OCI-LY1 (cell line): Measurements from ENCODE around the gene CNGA2.

Source experiments
- H2AFZ ChIP-seq: fragments of 200-600 bp; sonication (generic), shearing (Covaris generic); 2 replicates; pipeline ENCODE4 v1.6.0; 2014; ENCODE audit warnings: antibody characterized with exemption, mild to moderate bottlenecking, low read length
- H3F3A ChIP-seq: fragments of 200-600 bp; sonication (generic), shearing (Covaris generic); 2 replicates; pipeline ENCODE4 v1.6.0; 2014; ENCODE audit warnings: mild to moderate bottlenecking, antibody characterized with exemption, low read length, moderate library complexity; ENCODE audit not compliant: insufficient read depth
- H3K27ac ChIP-seq: fragments of 200-600 bp; sonication (generic); 2 replicates; pipeline ENCODE4 v1.5.1; 2014; ENCODE audit warnings: low read length, mixed run types, mild to moderate bottlenecking, low read depth; ENCODE audit not compliant: poor library complexity, severe bottlenecking
- H3K27me3 ChIP-seq: fragments of 200-600 bp; sonication (generic); 2 replicates; pipeline ENCODE4 v1.6.0; 2014; ENCODE audit warnings: antibody characterized with exemption, mild to moderate bottlenecking, low read length, moderate library complexity; ENCODE audit not compliant: insufficient read depth
- H3K36me3 ChIP-seq: fragments of 200-600 bp; sonication (generic); 2 replicates; pipeline ENCODE4 v1.6.1; 2014; ENCODE audit warnings: mild to moderate bottlenecking, antibody characterized with exemption, low read length, moderate library complexity, mixed read lengths; ENCODE audit not compliant: insufficient read depth
- H3K4me1 ChIP-seq: fragments of 200-600 bp; sonication (generic); 2 replicates; pipeline ENCODE4 v1.5.1; 2014; ENCODE audit warnings: mild to moderate bottlenecking, low read length, moderate library complexity; ENCODE audit not compliant: insufficient read depth, severe bottlenecking
- H3K4me2 ChIP-seq: fragments of 200-600 bp; sonication (generic), shearing (Covaris generic); 2 replicates; pipeline ENCODE4 v1.6.1; 2014; ENCODE audit warnings: low read length
- H3K4me3 ChIP-seq: fragments of 200-600 bp; sonication (generic); 2 replicates; pipeline ENCODE4 v1.5.1; 2014; ENCODE audit warnings: low read length, low read depth, mild to moderate bottlenecking, mixed read lengths; ENCODE audit not compliant: poor library complexity, severe bottlenecking
- H3K79me2 ChIP-seq: fragments of 200-600 bp; shearing (Covaris generic); 2 replicates; pipeline ENCODE4 v1.6.1; 2016; ENCODE audit warnings: mixed run types, low read length, mixed read lengths; ENCODE audit not compliant: insufficient read depth
- H3K9ac ChIP-seq: fragments of 200-600 bp; sonication (generic), shearing (Covaris generic); 2 replicates; pipeline ENCODE4 v1.6.1; 2014; ENCODE audit warnings: mild to moderate bottlenecking, low read length, mixed read lengths
- H3K9me2 ChIP-seq: fragments of 200-600 bp; sonication (generic), shearing (Covaris generic); 2 replicates; pipeline ENCODE4 v1.6.1; 2014; ENCODE audit warnings: low read depth, mild to moderate bottlenecking, low read length, mixed read lengths
- H3K9me3 ChIP-seq: fragments of 200-600 bp; shearing (Covaris generic); 2 replicates; pipeline ENCODE4 v1.6.1; 2014; ENCODE audit warnings: low read length, mixed read lengths
- H4K20me1 ChIP-seq: fragments of 200-600 bp; sonication (generic), shearing (Covaris generic); 2 replicates; pipeline ENCODE4 v1.6.0; 2016; ENCODE audit warnings: mild to moderate bottlenecking, low read length; ENCODE audit not compliant: insufficient read depth
- EZH2 ChIP-seq: fragments of 200-600 bp; sonication (generic), shearing (Covaris generic); IDR thresholded peaks from 2 replicates; pipeline ENCODE4 v1.8.0; 2017; ENCODE audit warnings: borderline replicate concordance, mixed run types, mild to moderate bottlenecking, antibody characterized with exemption, low read length, moderate library complexity, mixed read lengths
- TF ChIP-seq, protein P1 (sequence below): fragments of 200-600 bp; sonication (generic), shearing (Covaris generic); IDR thresholded peaks from 2 replicates; pipeline ENCODE4 v1.5.1; 2017; ENCODE audit warnings: mild to moderate bottlenecking, antibody characterized with exemption, low read length, moderate library complexity, mixed read lengths

Gene CNGA2

DNA sequence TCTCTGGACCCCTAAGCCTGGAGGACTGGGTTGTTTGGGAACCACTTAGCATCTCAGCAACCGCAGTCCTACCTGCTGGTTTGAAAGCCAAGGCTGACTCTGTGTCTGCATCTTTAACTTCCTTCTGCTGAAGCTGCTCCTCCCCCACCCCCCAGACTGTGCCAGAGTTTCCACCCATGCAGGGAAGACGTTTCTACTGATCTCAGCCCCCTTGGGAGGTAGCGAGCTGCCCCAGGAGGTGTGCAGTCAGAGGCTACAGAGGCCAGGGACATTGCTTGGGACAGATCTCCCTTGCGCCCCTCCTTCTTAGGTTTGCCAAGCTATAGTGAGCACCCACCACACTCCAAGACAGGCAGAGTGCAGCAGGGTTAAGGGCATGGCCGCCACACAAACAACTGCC is 23.4 kb upstream of the CNGA2 start:
- H2AFZ ChIP-seq: no peak overlapping the region
- H3F3A ChIP-seq: no peaks in the 10 kb centered on the region
- no peak for TF ChIP-seq EZH2
- TF ChIP-seq, protein P1, sequence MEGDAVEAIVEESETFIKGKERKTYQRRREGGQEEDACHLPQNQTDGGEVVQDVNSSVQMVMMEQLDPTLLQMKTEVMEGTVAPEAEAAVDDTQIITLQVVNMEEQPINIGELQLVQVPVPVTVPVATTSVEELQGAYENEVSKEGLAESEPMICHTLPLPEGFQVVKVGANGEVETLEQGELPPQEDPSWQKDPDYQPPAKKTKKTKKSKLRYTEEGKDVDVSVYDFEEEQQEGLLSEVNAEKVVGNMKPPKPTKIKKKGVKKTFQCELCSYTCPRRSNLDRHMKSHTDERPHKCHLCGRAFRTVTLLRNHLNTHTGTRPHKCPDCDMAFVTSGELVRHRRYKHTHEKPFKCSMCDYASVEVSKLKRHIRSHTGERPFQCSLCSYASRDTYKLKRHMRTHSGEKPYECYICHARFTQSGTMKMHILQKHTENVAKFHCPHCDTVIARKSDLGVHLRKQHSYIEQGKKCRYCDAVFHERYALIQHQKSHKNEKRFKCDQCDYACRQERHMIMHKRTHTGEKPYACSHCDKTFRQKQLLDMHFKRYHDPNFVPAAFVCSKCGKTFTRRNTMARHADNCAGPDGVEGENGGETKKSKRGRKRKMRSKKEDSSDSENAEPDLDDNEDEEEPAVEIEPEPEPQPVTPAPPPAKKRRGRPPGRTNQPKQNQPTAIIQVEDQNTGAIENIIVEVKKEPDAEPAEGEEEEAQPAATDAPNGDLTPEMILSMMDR: no peak
- H3K4me3 ChIP-seq: no peak overlapping the region
- H3K27ac ChIP-seq: no peak overlapping the region
- no peaks in the 10 kb centered on the region for H4K20me1 ChIP-seq
- no peak overlapping the region for H3K9ac ChIP-seq
- H3K36me3 ChIP-seq: no peaks in the 10 kb centered on the region
- no peaks in the 10 kb centered on the region for H3K9me3 ChIP-seq
- H3K79me2 ChIP-seq: no peaks in the 10 kb centered on the region
- no peaks in the 10 kb centered on the region for H3K9me2 ChIP-seq
- H3K4me1 ChIP-seq: no peaks in the 10 kb centered on the region
- H3K4me2 ChIP-seq: no peak overlapping the region
- no peaks in the 10 kb centered on the region for H3K27me3 ChIP-seq

DNA sequence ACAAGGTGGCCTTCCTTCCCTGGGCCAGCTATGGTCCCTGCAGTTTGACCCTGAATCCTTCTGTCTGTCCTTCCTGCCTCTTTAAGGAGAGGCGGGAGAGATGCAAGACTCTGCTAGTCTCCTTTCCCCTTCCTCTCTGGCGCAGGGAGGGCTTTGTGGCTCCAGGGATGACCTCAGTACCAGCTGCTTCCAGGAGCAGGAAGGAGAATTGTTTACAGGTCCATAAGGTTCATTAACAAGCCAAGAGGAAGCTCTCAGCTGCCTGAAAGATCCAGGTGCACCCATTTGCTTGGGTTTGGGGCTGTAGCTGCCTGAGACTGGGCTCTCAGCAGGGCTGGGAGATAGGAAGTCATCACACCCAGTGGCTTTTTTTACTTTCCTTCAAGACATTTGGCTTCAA is 22.8 kb upstream of the CNGA2 start:
- no peaks in the 10 kb centered on the region for H3K79me2 ChIP-seq
- no peaks in the 10 kb centered on the region for H3K27me3 ChIP-seq
- no peaks in the 10 kb centered on the region for H3F3A ChIP-seq
- H3K4me2 ChIP-seq: no peak overlapping the region
- H2AFZ ChIP-seq: no peak overlapping the region
- H4K20me1 ChIP-seq: no peaks in the 10 kb centered on the region
- no peak for TF ChIP-seq EZH2
- TF ChIP-seq, protein P1: no peak
- no peak overlapping the region for H3K9ac ChIP-seq
- H3K4me3 ChIP-seq: no peak overlapping the region
- no peaks in the 10 kb centered on the region for H3K9me2 ChIP-seq
- H3K36me3 ChIP-seq: no peaks in the 10 kb centered on the region
- H3K4me1 ChIP-seq: no peaks in the 10 kb centered on the region
- H3K9me3 ChIP-seq: no peaks in the 10 kb centered on the region
- H3K27ac ChIP-seq: no peak overlapping the region

DNA sequence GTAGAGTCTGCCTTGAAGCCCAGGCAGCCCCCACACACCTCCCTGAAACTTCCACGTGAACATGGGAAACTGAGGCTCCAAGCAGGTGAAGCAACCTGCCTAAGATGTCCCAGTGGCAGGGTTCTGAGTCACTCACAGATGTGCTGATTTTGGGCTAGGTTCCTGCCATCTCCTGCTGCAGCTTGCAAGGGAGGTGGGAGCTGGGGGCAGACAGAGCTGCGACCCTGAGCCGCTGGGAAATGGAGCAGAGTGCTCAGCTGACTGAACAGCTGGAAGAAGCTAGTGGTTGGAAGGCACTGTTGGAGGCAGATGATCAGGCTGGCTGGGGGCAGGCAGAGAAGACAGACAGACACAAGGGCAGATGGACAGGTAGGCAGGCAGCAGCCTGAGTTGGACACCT is 22.3 kb upstream of the CNGA2 start:
- no peaks in the 10 kb centered on the region for H3K9me2 ChIP-seq
- H3F3A ChIP-seq: no peaks in the 10 kb centered on the region
- H3K36me3 ChIP-seq: no peaks in the 10 kb centered on the region
- no peak overlapping the region for H3K4me3 ChIP-seq
- H3K4me1 ChIP-seq: no peaks in the 10 kb centered on the region
- H3K9me3 ChIP-seq: no peaks in the 10 kb centered on the region
- TF ChIP-seq, protein P1: no peak
- TF ChIP-seq EZH2: no peak
- no peaks in the 10 kb centered on the region for H4K20me1 ChIP-seq
- no peak overlapping the region for H2AFZ ChIP-seq
- no peaks in the 10 kb centered on the region for H3K27me3 ChIP-seq
- no peak overlapping the region for H3K27ac ChIP-seq
- no peaks in the 10 kb centered on the region for H3K79me2 ChIP-seq
- no peak overlapping the region for H3K9ac ChIP-seq
- H3K4me2 ChIP-seq: no peak overlapping the region
